A549 (cell line): ENCODE measurements around the gene LGALS9C.
"Not testable (repeated sequence)": the region's sequence is repeated elsewhere in the genome, so short reads cannot be mapped to it uniquely, and the experiment has no call there.

Experiments used
- CHD2 ChIP-seq: fragments of 150-350 bp; IDR thresholded peaks from 2 replicates; pipeline ENCODE4 v1.6.1; 2014; ENCODE audit warnings: low read length; ENCODE audit not compliant: partially characterized antibody
- CTCF ChIP-seq: fragments of >200 bp; sonication (Bioruptor Twin); formaldehyde crosslinking; IDR thresholded peaks from 3 replicates; pipeline ENCODE4 v1.5.1; 2016
- EP300 ChIP-seq, 2 experiments: fragments of >200 bp; sonication (Bioruptor Twin); formaldehyde crosslinking; IDR thresholded peaks; 2 replicates in 1 of 2; 3 replicates in 1 of 2; pipeline ENCODE4 v1.6.1; 2016 to 2017
- NFE2L2 ChIP-seq: fragments of 150-350 bp; conservative IDR thresholded peaks from 2 replicates; pipeline ENCODE4 v1.6.1; 2014; ENCODE audit warnings: low read length
- REST ChIP-seq: fragments of 200-600 bp; sonication (generic); IDR thresholded peaks from 2 replicates; pipeline ENCODE4 v1.6.1; 2016; ENCODE audit warnings: antibody characterized with exemption, mild to moderate bottlenecking, moderate library complexity
- SMC3 ChIP-seq: fragments of >200 bp; sonication (Bioruptor Twin); formaldehyde crosslinking; IDR thresholded peaks from 3 replicates; pipeline ENCODE4 v1.6.1; 2018; ENCODE audit warnings: inconsistent platforms

- TF ChIP-seq REST; CTCF; SMC3; NFE2L2; CHD2; EP300 (IDR thresholded peaks at IDR 0.05): not testable (repeated sequence)
Observed at GRCh38 chr17:18474754-18475153, 1.8 kb upstream of the LGALS9C start.
